ENCODE data around the gene FNTB. TPM values are rescaled to one million over a fixed set of nuclear protein-coding genes. Genes with fewer than 3 reads are reported as not detected.

FNTB gene
- total RNA-seq, 1 donor from 2014 or later: 6.8 TPM

- FAIRE-seq: no peak
- TF ChIP-seq CTCF (IDR thresholded peaks at IDR 0.05; ENCODE audit: insufficient read depth, low read length, severe bottlenecking): no peak
Observed at GRCh38 chr14:65072937-65073336, 86.2 kb downstream of the FNTB start.

GRCh38 chr14:65073605-65074201 is 87.0 kb downstream of the FNTB start:
- FAIRE-seq (no peak), DNase-seq (ENCODE audit: low read depth) (no peak)
- Histone ChIP-seq H3K4me3 (ENCODE audit: low read depth, low read length) (no peak overlapping the region), H3K36me3 (ENCODE audit: control insufficient read depth, insufficient read depth, low read length) (peaks cover 13% of the 10 kb centered on the region), H3K27me3 (ENCODE audit: control insufficient read depth, insufficient read depth, low read length) (no peaks in the 10 kb centered on the region)
- no peak for TF ChIP-seq CTCF (IDR thresholded peaks at IDR 0.05; ENCODE audit: insufficient read depth, low read length, severe bottlenecking)

More at GRCh38 chr14:65072937-65073336, 86.2 kb downstream of the FNTB start:
- Histone ChIP-seq H3K4me3 (ENCODE audit: low read depth, low read length) (no peak overlapping the region), H3K36me3 (ENCODE audit: control insufficient read depth, insufficient read depth, low read length) (peaks cover 13% of the 10 kb centered on the region), H3K27me3 (ENCODE audit: control insufficient read depth, insufficient read depth, low read length) (no peaks in the 10 kb centered on the region)
- DNase-seq (ENCODE audit: low read depth): peak; percentile 25

- peak; percentile 10 for DNase-seq (ENCODE audit: low read depth)
- no peaks in the 10 kb centered on the region for H3K27me3 ChIP-seq (ENCODE audit: control insufficient read depth, insufficient read depth, low read length)
- no peak overlapping the region for H3K4me3 ChIP-seq (ENCODE audit: low read depth, low read length)
- H3K36me3 ChIP-seq (ENCODE audit: control insufficient read depth, insufficient read depth, low read length): peaks cover 14% of the 10 kb centered on the region
- TF ChIP-seq CTCF (IDR thresholded peaks at IDR 0.05; ENCODE audit: insufficient read depth, low read length, severe bottlenecking): no peak
- no peak for FAIRE-seq
Observed at GRCh38 chr14:65074449-65075150, 87.9 kb downstream of the FNTB start.

GRCh38 chr14:65075628-65076325 is 89.1 kb downstream of the FNTB start:
- Histone ChIP-seq H3K4me3 (ENCODE audit: low read depth, low read length) (no peak overlapping the region), H3K27me3 (ENCODE audit: control insufficient read depth, insufficient read depth, low read length) (no peaks in the 10 kb centered on the region), H3K36me3 (ENCODE audit: control insufficient read depth, insufficient read depth, low read length) (peaks cover 14% of the 10 kb centered on the region)
- DNase-seq (ENCODE audit: low read depth): no peak
- no peak for TF ChIP-seq CTCF (IDR thresholded peaks at IDR 0.05; ENCODE audit: insufficient read depth, low read length, severe bottlenecking)
- FAIRE-seq: no peak

- Histone ChIP-seq H3K36me3 (ENCODE audit: control insufficient read depth, insufficient read depth, low read length) (peaks cover 14% of the 10 kb centered on the region), H3K4me3 (ENCODE audit: low read depth, low read length) (no peak overlapping the region), H3K27me3 (ENCODE audit: control insufficient read depth, insufficient read depth, low read length) (no peaks in the 10 kb centered on the region)
- no peak for TF ChIP-seq CTCF (IDR thresholded peaks at IDR 0.05; ENCODE audit: insufficient read depth, low read length, severe bottlenecking)
- DNase-seq (ENCODE audit: low read depth) (no peak), FAIRE-seq (no peak)
Observed at GRCh38 chr14:65077318-65077717, 90.6 kb downstream of the FNTB start.

Measured in bronchial epithelial cell (primary cell).